Measurements from ENCODE around the gene C15orf39.

Gene C15orf39

GRCh38 chr15:75234191-75234810, 32.6 kb downstream of the C15orf39 start:
- H3K36me3 ChIP-seq (replicated peaks; ENCODE audit: low read depth, low read length) = no peaks in the 10 kb centered on the region
- no peak overlapping the region for H3K4me2 ChIP-seq (ENCODE audit: low read length)
- TF ChIP-seq, protein P1, sequence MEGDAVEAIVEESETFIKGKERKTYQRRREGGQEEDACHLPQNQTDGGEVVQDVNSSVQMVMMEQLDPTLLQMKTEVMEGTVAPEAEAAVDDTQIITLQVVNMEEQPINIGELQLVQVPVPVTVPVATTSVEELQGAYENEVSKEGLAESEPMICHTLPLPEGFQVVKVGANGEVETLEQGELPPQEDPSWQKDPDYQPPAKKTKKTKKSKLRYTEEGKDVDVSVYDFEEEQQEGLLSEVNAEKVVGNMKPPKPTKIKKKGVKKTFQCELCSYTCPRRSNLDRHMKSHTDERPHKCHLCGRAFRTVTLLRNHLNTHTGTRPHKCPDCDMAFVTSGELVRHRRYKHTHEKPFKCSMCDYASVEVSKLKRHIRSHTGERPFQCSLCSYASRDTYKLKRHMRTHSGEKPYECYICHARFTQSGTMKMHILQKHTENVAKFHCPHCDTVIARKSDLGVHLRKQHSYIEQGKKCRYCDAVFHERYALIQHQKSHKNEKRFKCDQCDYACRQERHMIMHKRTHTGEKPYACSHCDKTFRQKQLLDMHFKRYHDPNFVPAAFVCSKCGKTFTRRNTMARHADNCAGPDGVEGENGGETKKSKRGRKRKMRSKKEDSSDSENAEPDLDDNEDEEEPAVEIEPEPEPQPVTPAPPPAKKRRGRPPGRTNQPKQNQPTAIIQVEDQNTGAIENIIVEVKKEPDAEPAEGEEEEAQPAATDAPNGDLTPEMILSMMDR (IDR thresholded peaks at IDR 0.05; ENCODE audit: low read depth, low read length) = no peak
- no peak for TF ChIP-seq EZH2phosphoT487 (IDR thresholded peaks at IDR 0.05; ENCODE audit: low read depth)
- H3K27ac ChIP-seq (ENCODE audit: low read length) = no peak overlapping the region
- peaks cover 21% of the 10 kb centered on the region for H3K27me3 ChIP-seq (ENCODE audit: low read depth, low read length)
- H3K79me2 ChIP-seq (ENCODE audit: low read length) = no peaks in the 10 kb centered on the region
- H3K4me1 ChIP-seq (ENCODE audit: low read length) = peaks cover 5% of the 10 kb centered on the region
- no peaks in the 10 kb centered on the region for H3K9me3 ChIP-seq (ENCODE audit: insufficient read depth, low read length)
- H3K4me3 ChIP-seq (ENCODE audit: low read length) = no peak overlapping the region
- H2AFZ ChIP-seq (ENCODE audit: low read depth, low read length) = no peak overlapping the region
- H3K9ac ChIP-seq (ENCODE audit: low read length) = no peak overlapping the region
- no peaks in the 10 kb centered on the region for H4K20me1 ChIP-seq (ENCODE audit: insufficient read depth, low read length)

DNA sequence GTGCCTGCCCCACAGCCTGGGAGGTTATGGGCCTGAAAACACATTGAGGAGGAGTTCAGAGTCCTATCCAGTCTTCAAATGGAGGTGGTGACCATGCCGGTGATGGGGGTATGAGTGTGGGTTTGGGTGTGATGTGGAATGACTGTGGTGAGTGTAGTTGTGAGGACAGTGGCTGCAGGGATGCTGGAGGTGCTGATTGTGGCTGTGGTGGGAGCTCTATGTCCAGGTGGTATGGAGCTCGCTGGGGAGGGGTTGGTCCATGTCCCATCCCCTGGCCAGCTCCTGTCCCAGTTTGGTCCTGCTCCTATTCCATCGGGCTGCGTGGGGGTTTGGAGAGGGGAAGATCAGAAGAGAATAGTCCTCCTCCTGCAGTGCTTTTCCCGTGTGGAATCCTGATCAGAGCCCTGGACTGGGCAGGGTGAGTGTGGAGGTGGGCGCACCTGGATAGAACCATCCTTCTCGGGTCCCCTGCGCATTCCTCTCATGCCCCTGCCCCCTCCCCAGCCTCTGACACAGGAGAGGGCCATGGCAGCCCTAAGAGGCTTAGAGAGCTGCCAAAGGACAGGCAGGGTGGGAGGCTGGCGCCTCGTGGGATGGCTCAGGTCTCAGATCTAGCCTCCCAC, 33.5 kb downstream of the C15orf39 start:
- Histone ChIP-seq H3K4me3 (ENCODE audit: low read length) (no peak overlapping the region), H3K36me3 (replicated peaks; ENCODE audit: low read depth, low read length) (no peaks in the 10 kb centered on the region), H3K9ac (ENCODE audit: low read length) (no peak overlapping the region), H3K4me1 (ENCODE audit: low read length) (peaks cover 9% of the 10 kb centered on the region), H2AFZ (ENCODE audit: low read depth, low read length) (no peak overlapping the region), H3K9me3 (ENCODE audit: insufficient read depth, low read length) (no peaks in the 10 kb centered on the region), H3K79me2 (ENCODE audit: low read length) (no peaks in the 10 kb centered on the region), H4K20me1 (ENCODE audit: insufficient read depth, low read length) (no peaks in the 10 kb centered on the region), H3K4me2 (ENCODE audit: low read length) (no peak overlapping the region), H3K27ac (ENCODE audit: low read length) (no peak overlapping the region), H3K27me3 (ENCODE audit: low read depth, low read length) (peaks cover 21% of the 10 kb centered on the region)
- no peak for TF ChIP-seq EZH2phosphoT487 (IDR thresholded peaks at IDR 0.05; ENCODE audit: low read depth)
- TF ChIP-seq, protein P1 (IDR thresholded peaks at IDR 0.05; ENCODE audit: low read depth, low read length) = no peak

DNA sequence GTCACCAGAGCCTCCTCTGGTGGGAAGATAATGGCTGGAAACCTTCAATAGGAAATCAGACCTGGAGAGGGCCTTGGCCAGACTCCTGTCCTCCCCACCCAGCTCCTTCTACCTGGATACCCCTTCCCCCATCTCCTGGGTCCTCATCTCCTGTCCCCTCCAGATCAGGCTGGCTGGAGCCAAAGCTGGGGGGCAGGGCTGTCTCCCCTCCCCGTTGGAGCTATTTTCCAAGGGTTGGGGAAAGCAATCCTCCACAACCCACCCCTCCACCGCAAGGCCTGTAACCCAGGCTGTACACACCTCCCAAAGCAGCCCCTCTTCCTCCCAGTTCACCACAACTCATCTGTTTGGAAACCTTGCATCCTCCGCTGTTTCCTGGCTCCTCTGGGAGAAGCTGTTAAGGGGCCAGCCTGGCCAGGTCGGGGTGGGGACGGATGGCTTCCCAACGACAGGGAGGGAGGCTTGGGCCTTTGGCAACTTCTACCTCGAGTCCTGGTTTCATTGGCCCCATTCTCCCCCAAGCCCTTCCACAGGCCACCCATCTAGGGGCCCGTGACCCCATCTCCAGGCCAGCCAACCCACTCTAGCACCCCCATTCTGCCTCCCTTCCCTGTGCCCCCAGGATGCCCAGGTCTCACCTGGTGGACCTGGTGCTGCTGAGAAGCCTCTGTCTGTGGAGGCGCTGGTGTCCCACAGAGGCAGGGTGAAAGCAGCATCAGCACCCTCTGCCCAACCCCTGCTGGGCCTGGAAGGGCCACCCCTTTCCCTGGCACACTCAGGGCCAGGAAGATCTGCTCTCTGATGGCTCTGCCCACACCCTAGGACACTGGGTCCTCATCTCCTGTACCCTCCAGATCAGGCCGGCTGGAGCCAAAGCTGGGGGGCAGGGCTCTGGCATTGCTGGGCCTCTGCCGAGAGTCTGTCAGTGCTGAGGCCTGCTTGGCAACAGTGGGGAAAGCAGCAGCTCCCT, 34.4 kb downstream of the C15orf39 start:
- Histone ChIP-seq H3K27ac (ENCODE audit: low read length) (no peak overlapping the region), H4K20me1 (ENCODE audit: insufficient read depth, low read length) (no peaks in the 10 kb centered on the region), H3K9ac (ENCODE audit: low read length) (no peak overlapping the region), H3K36me3 (replicated peaks; ENCODE audit: low read depth, low read length) (no peaks in the 10 kb centered on the region), H3K27me3 (ENCODE audit: low read depth, low read length) (peaks cover 26% of the 10 kb centered on the region), H3K9me3 (ENCODE audit: insufficient read depth, low read length) (no peaks in the 10 kb centered on the region), H3K4me1 (ENCODE audit: low read length) (peaks cover 9% of the 10 kb centered on the region), H2AFZ (ENCODE audit: low read depth, low read length) (no peak overlapping the region), H3K4me2 (ENCODE audit: low read length) (no peak overlapping the region), H3K79me2 (ENCODE audit: low read length) (no peaks in the 10 kb centered on the region), H3K4me3 (ENCODE audit: low read length) (no peak overlapping the region)
- no peak for TF ChIP-seq EZH2phosphoT487 (IDR thresholded peaks at IDR 0.05; ENCODE audit: low read depth)
- TF ChIP-seq, protein P1 (IDR thresholded peaks at IDR 0.05; ENCODE audit: low read depth, low read length) = no peak

All from OCI-LY3 (cell line).